Measurements from ENCODE around the gene CCDC39. TPM values are rescaled to one million over a fixed set of nuclear protein-coding genes. Genes with fewer than 3 reads are reported as not detected.

The CCDC39 gene
- total and polyA plus RNA-seq, 2 of the 4 experiments (the other 2 are of a cell fraction), result not detected

GRCh38 chr3:180600473-180600872, 78.8 kb downstream of the CCDC39 start (continued):
- TF ChIP-seq NFE2L2 (IDR thresholded peaks at IDR 0.05; ENCODE audit: low read depth, low read length) (no peak), CHD1 (IDR thresholded peaks at IDR 0.05; ENCODE audit: low read depth, low read length) (no peak), RFX5 (IDR thresholded peaks at IDR 0.05; ENCODE audit: low read depth, low read length) (no peak), MXI1 (IDR thresholded peaks at IDR 0.05; ENCODE audit: borderline replicate concordance, low read depth, low read length) (no peak), MAFK (IDR thresholded peaks at IDR 0.05; ENCODE audit: low read depth, low read length) (no peak)
- TF ChIP-seq, protein P1, sequence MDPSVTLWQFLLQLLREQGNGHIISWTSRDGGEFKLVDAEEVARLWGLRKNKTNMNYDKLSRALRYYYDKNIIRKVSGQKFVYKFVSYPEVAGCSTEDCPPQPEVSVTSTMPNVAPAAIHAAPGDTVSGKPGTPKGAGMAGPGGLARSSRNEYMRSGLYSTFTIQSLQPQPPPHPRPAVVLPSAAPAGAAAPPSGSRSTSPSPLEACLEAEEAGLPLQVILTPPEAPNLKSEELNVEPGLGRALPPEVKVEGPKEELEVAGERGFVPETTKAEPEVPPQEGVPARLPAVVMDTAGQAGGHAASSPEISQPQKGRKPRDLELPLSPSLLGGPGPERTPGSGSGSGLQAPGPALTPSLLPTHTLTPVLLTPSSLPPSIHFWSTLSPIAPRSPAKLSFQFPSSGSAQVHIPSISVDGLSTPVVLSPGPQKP (IDR thresholded peaks at IDR 0.05; ENCODE audit: borderline replicate concordance, low read depth, low read length), result no peak

DNA sequence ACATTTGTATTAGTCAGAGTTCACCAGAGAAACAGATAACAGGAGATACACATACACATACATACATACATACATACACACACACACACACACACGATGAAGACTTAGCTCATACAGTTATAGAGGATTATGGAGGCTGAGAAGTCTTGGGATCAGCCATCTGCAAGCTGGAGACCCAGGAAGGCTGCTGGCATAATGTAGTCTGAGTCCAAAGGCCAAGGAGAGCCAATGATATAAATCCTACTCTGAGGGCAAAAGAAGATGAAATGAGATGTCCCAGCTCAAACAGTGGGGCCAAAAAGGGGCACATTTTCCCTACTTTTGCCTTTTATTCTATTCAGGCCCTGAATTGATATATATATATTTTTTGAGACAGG, 83.7 kb downstream of the CCDC39 start:
- ChIA-PET POLR2A (ENCODE audit: unreplicated experiment) (no interaction called here), CTCF (interaction anchor here (0.5 to 2.1 kb wide), 6 partner anchors 11 to 835 kb away, joined by 3 to 8 read pairs (median 4); no protein-coding TSS in a partner anchor)
- Histone ChIP-seq H3K9me3 (ENCODE audit: control insufficient read depth, insufficient read depth, low read length) (no peaks in the 10 kb centered on the region), H3K23ac (ENCODE audit: low read depth, low read length) (no peak overlapping the region), H4K20me1 (ENCODE audit: insufficient read depth, low read length) (no peaks in the 10 kb centered on the region), H4K8ac (ENCODE audit: low read depth in 2 of 2, low read length in 2 of 2) (no peak overlapping the region), H2AK5ac (ENCODE audit: low read depth, low read length) (no peak overlapping the region), H3K27ac (ENCODE audit: insufficient read depth, low read length) (no peak overlapping the region), H2AFZ (replicated peaks; ENCODE audit: low read length, poor library complexity) (no peak overlapping the region), H3K4me1 (ENCODE audit: control insufficient read depth, insufficient read depth, low read length) (no peaks in the 10 kb centered on the region), H3K36me3 (ENCODE audit: control insufficient read depth, insufficient read depth, low read length) (no peaks in the 10 kb centered on the region), H3K56ac (ENCODE audit: extremely low read depth, insufficient read depth, low read length) (no peak overlapping the region), H3K79me1 (ENCODE audit: low read depth in 1 of 2, low read length in 2 of 2) (no peaks in the 10 kb centered on the region), H2BK120ac (ENCODE audit: low read depth, low read length) (no peak overlapping the region), H3K27me3 (ENCODE audit: control insufficient read depth, insufficient read depth, low read length) (no peaks in the 10 kb centered on the region), H3K4me3 (ENCODE audit: insufficient read depth, low read depth, low read length) (no peak overlapping the region), H3K18ac (ENCODE audit: low read depth, low read length) (no peak overlapping the region), H3K4me2 (ENCODE audit: low read depth, low read length) (no peak overlapping the region), H4K91ac (ENCODE audit: insufficient read depth, low read depth, low read length) (no peak overlapping the region), H2BK20ac (ENCODE audit: low read depth, low read length) (no peak overlapping the region), H4K5ac (ENCODE audit: low read depth, low read length) (no peak overlapping the region), H2BK5ac (ENCODE audit: low read depth, low read length, poor library complexity, severe bottlenecking) (no peak overlapping the region), H3K14ac (replicated peaks; ENCODE audit: low read depth, low read length) (no peak overlapping the region), H2AK9ac (replicated peaks; ENCODE audit: low read depth, low read length, poor library complexity) (no peak overlapping the region), H3K9me1 (ENCODE audit: insufficient read depth, low read length) (no peaks in the 10 kb centered on the region), H3K4ac (ENCODE audit: low read depth, low read length) (no peak overlapping the region), H3K9ac (ENCODE audit: low read depth, low read length) (no peak overlapping the region), H2BK15ac (ENCODE audit: low read depth, low read length) (no peak overlapping the region)
- dilution Hi-C loops (cut with HindIII; ENCODE audit: low sequenced_read_pairs, unreplicated experiment) (no loop called here), in situ Hi-C loops (cut with MboI; ENCODE audit: low sequenced_read_pairs) (loop anchor here (25.0 kb wide), 1 partner anchor 833 kb away; no protein-coding TSS in a partner anchor), intact Hi-C loops (cut with micrococcal nuclease) (loop anchor here (1.0 to 2.0 kb wide), 2 partner anchors 666 to 827 kb away; no protein-coding TSS in a partner anchor)
- whole genome bisulfite sequencing, 2 experiments (ENCODE audit: extremely low coverage in 2 of 2, insufficient read length in 1 of 2), result no CpG with 5 or more reads among the region's 1 CpG
- no TSS peak for BruUV-seq (replicated peaks)
- ATAC-seq (ENCODE audit: low read depth), result no peak
- DNase-seq, result no peak
- no peak for TF ChIP-seq POLR2A (IDR thresholded peaks at IDR 0.05; ENCODE audit: low read depth, low read length)
- TF ChIP-seq, protein P1 (IDR thresholded peaks at IDR 0.05; ENCODE audit: borderline replicate concordance, low read depth, low read length), result no peak
- TF ChIP-seq NFE2L2 (IDR thresholded peaks at IDR 0.05; ENCODE audit: low read depth, low read length), result no peak
- TF ChIP-seq USF2 (IDR thresholded peaks at IDR 0.05; ENCODE audit: low read depth, low read length), result no peak
- TF ChIP-seq MAZ (IDR thresholded peaks at IDR 0.05; ENCODE audit: borderline replicate concordance, low read depth, low read length), result no peak
- no peak for TF ChIP-seq FOS (IDR thresholded peaks at IDR 0.05; ENCODE audit: low read depth, low read length)
- TF ChIP-seq BHLHE40 (IDR thresholded peaks at IDR 0.05; ENCODE audit: low read depth, low read length), result no peak
- TF ChIP-seq CEBPB (IDR thresholded peaks at IDR 0.05; ENCODE audit: low read depth, low read length), result no peak
- TF ChIP-seq MAFK (IDR thresholded peaks at IDR 0.05; ENCODE audit: low read depth, low read length), result no peak
- TF ChIP-seq RCOR1 (IDR thresholded peaks at IDR 0.05; ENCODE audit: insufficient replicate concordance, low read length), result no peak
- no peak for TF ChIP-seq SMC3 (IDR thresholded peaks at IDR 0.05; ENCODE audit: low read depth, low read length)
- no peak for TF ChIP-seq CHD1 (IDR thresholded peaks at IDR 0.05; ENCODE audit: low read depth, low read length)
- no peak for TF ChIP-seq RFX5 (IDR thresholded peaks at IDR 0.05; ENCODE audit: low read depth, low read length)
- no peak for TF ChIP-seq MXI1 (IDR thresholded peaks at IDR 0.05; ENCODE audit: borderline replicate concordance, low read depth, low read length)
